GM20000 (cell line): ENCODE measurements around the gene KIF21A.

ENCODE experiments used
- DNase-seq: peaks from one replicate; pipeline ENCODE4 v3.0.0; 2012; ENCODE audit warnings: low spot score
- TF ChIP-seq, protein P1 (sequence below): IDR thresholded peaks from 2 replicates; pipeline ENCODE4 v1.5.1; 2012; ENCODE audit warnings: mild to moderate bottlenecking, control low read depth; ENCODE audit errors: extremely low read depth, missing control alignments

KIF21A gene

DNA sequence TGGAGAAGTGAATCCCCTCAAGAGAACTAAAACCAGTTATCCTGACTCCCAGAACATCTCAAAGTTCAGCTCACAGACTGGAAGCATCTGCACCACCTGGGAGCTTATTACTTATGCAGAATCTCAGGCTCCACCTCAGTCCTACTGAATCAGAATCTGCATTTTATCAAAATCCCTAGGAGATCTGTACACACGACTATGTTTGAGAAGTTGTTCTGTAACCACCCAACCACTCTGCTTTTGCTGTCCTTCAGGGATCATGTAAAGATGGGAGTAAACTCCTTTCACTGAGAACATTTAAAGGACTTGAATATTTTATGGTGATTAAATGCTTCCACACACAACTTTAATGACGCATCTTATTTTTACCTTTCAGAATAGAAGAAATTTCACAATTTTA, 98.0 kb downstream of the KIF21A start:
- DNase-seq: no peak
- TF ChIP-seq, protein P1, sequence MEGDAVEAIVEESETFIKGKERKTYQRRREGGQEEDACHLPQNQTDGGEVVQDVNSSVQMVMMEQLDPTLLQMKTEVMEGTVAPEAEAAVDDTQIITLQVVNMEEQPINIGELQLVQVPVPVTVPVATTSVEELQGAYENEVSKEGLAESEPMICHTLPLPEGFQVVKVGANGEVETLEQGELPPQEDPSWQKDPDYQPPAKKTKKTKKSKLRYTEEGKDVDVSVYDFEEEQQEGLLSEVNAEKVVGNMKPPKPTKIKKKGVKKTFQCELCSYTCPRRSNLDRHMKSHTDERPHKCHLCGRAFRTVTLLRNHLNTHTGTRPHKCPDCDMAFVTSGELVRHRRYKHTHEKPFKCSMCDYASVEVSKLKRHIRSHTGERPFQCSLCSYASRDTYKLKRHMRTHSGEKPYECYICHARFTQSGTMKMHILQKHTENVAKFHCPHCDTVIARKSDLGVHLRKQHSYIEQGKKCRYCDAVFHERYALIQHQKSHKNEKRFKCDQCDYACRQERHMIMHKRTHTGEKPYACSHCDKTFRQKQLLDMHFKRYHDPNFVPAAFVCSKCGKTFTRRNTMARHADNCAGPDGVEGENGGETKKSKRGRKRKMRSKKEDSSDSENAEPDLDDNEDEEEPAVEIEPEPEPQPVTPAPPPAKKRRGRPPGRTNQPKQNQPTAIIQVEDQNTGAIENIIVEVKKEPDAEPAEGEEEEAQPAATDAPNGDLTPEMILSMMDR: no peak

DNA sequence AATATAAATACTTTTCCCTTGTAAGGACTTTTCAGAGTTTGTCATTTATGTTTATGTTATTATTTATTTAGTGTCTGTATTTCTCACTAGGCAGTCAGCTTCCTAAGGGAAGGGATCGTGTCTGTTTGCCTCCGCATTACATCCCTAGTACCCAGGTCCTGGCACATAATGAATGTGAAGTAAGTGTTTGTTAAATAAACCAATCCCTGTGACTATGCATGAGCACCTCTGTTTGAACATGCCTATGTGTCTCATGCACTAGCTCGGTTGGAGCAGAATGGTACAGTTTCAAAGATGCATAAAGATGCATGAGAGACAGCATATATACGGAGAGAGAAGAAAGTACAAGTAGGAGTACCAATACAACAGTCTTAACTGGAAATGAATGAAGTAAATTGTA, 99.3 kb downstream of the KIF21A start:
- TF ChIP-seq, protein P1: no peak
- DNase-seq: no peak

DNA sequence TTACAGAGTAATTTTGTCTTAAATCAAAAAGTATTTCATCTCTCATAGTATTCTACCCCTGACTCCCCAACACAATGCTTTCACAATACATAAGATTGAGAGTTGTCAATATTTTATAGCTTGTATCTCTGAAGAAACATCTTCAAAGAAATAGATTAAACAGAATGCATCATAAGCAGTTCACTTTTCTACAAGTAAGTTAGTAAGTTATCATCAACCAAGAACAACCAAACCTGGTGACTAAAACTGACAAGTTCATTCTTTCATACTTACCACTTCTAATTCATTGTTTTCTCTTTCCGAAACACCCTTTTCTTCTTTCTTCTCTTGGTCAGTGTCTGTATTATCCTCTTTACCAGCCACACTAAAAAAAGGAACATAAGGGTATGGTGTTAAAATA, 101.2 kb downstream of the KIF21A start:
- TF ChIP-seq, protein P1: no peak
- no peak for DNase-seq

DNA sequence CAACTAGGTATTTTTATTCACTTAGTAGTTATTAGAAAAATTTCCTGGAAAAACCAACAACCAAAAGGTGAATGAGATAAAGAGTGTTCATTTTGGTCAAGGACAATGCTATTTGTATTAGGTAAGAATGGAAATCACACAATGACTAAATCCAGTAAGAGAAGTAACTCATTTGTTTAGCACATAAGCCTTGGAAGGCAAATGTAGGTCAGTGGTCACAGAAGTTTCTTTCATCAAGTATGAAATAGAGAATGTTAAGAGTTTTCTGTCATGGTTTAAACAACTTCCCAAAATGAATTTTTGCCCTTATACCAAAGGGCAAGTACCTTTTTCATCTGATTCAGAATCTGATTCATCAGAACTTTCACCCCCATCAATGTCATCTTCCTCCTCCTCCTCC, 101.7 kb downstream of the KIF21A start:
- TF ChIP-seq, protein P1: no peak
- peak; percentile 20 for DNase-seq

DNA sequence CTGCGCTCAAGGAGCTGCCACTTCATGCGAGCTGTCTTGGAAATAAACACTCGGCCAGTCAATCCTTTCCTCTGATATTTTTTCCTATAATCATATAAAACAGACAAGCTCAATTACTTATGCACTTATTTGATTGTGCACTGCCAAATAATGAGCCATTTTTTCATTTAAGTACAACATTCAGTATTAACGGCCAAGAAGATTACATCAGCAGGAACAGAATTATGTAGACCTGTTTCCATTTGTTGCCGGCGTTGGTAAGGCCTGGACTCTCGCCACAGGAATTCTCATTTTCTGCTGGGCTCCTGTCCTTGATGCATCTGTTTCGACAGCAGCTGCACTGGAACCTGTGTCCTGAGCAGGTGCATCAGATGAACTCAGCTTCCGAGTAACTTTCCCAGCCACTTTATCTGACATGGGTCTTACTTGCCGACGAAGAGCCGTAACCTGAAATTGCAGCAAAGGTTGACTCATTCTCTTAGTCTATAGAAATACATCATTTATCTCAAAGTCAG, 110.2 kb downstream of the KIF21A start:
- TF ChIP-seq, protein P1: no peak
- DNase-seq: no peak

DNA sequence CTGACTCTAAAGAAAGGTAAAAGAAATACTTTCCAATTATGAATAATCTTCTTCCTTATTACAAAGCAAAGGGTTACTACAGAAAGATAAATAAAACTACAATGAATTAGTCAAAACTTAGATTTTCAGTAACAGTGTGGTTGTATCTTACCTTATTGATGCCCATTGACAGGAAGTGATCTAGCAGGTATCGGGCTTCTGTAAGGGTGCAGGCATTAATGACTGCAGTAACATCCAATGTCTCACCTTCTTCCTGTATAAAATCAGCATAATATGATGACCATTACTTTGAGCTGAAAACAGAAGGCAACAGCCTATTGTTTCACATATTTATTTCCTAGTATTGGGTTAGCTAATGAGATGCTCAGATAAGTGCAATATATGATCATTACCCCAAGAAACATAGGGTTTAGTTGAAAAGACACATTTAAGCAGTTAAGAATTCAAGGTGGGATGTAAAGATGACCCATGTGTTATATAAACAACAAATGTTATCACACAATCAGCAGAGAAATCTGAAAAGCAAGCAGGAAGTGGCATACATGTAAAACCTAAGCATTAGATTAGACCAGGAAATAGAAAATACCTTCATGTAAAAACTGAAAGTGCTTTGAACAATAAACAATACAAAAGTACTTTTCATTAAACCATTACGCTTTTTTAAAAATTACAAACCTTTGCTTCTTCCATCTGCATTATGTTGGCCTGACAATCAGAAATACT, 111.2 kb downstream of the KIF21A start:
- TF ChIP-seq, protein P1: no peak
- DNase-seq: no peak

DNA sequence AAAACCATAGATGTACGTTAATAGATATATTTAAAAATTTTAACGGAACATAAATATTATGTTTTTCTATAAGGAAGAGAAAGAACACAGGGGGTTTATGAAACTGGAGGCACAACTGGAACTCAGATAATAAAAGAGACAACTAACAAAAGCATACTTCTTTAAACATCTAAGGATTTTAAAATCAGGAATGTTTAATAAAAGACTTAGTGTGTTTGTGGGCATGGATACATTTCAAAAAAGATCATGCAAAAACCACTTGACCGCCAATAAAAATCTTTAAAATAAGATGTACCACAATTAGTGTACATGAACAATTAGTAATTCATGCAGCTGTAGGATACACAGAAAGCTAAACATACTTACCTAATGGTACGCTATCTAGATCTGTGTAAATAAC, 113.0 kb downstream of the KIF21A start:
- TF ChIP-seq, protein P1: no peak
- DNase-seq: no peak
